Measurements from ENCODE around the gene EXOC6B.

The EXOC6B gene

GRCh38 chr2:72136331-72136730 lies 689.5 kb downstream of the EXOC6B start:
- no peak for DNase-seq (ENCODE audit: low read depth in 3 of 3)

DNA sequence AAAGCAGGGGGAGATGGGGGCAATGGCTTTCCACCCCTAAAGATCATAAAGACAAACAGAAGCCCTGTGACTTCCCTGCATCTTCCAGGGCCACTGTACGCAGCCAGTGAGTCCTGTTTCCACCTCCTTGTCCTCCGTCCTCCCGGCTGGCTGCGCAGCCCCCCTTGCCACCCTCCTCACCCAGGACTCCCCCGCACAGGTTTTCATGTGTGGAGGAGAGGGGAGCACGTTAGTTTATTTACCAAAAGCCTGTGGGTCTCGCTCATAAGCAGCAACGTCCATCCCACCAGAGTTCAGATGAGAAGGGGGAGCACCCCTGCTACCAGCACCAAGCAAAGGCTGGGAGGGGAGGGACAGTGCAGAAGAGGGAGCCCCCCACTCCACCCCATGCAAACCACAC lies 689.9 kb downstream of the EXOC6B start:
- no peak for DNase-seq (ENCODE audit: low read depth in 3 of 3)

- DNase-seq (ENCODE audit: low read depth in 3 of 3) = no peak
These were observed 690.6 kb downstream of the EXOC6B start for GRCh38 chr2:72134997-72135800.

- no peak for DNase-seq (ENCODE audit: low read depth in 3 of 3)
These were observed 691.3 kb downstream of the EXOC6B start for GRCh38 chr2:72134408-72134996.

- DNase-seq (ENCODE audit: low read depth in 3 of 3) = no peak
These were observed 692.0 kb downstream of the EXOC6B start for GRCh38 chr2:72133721-72134407.

DNA sequence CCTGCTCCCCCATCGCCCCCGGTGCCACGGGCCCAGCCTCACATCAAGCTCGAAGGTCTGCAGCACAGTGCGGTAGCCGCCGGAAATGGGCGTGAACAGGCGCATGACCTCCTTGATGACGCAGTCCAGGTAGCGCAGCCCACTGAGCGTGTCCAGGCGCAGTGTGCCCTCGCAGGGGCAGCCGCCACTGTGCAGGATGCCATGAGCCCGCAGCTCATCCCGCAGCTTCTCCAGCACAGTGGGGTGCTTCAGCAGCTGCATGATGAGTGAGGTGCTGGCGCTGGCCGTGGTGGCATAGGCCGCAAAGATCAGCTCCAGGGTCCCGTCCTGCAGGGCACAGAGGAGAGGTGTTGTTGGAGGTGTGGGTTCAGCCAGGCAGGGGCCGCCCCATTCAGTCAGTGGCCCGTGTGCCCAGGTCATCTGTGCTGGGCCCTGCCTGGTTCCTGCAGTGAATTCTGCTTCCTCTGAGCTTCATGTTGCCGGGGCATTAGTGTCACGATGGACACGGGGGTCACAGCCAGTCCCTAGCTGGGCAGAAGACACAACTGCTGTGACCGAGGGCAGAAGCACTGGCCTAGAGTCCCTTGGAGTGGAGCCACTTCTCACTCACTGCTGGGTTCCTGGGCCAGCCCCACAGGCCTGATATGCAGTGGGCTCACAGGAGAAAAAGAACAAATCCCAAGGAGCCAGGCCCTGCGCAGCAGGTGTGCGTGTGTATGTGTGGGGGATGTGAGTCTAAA lies 692.7 kb downstream of the EXOC6B start:
- no peak for DNase-seq (ENCODE audit: low read depth in 3 of 3)

DNA sequence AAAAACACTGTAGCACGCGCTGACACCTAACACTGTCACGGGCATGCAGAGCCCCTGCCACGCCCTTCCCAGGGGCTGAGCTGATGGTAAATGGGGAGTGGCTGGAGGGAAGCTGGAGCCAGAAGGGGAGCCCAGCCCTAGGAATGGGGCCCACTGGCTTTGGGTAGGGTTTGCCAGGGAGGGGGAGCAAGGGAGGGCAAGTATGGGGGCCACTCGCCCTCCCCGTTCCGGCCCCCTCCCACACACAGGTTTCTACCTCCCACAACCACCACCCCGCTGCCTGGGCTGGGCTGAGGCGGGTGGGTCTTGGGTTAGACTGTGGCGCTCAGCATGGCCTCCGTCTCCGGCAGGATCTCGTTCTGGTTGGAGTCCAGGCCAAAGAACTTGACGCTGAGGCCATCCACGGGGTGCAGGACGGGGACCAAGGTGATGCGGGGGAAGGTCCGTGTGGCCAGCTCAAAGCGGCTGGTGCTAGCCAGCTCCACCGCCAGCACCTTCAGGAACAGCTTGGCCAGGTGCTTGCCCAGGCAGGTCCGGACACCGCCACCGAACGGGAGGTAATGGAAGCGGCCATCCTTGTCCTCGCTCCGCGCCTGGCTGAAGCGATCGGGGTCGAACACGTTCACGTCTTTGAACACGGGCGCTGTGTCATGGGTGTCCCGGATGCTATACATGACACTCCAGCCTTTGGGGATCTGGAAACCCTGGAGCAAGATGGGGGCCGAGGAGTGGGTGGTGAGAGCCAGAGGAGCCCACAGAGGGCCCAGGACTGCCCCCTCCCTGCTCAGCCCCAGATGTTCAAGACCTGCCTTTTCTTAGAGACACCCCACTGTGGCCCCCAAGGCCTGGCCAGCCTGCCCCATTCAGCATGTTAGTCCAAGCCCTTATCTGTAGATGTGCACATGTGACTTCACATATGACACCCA lies 693.7 kb downstream of the EXOC6B start:
- no peak for DNase-seq (ENCODE audit: low read depth in 3 of 3)

DNA sequence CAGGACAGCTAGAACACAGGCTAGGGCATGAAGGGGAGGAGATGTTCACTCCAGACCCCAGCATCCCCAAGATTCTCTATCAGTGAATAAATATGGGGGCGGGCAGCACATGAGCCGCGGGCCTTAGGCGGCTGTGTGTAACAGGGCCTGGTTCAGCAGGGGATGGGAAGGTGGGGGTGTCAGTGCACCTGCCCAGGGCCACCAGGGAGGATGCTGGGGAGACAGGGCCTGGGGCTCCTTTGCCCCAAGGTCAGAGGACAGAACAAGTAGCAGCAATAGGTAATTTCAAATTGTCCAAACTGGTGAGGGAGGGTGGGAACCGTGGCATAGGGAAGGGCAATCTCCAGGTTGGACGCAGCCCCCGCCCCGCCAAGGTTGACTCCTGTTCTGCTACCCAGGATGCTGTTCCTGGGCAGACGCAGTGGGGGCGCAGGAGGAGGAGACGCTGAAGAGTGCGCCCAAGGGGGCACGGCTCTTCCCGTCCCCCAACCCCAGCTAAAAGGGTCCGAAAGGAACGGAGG lies 694.4 kb downstream of the EXOC6B start:
- no peak for DNase-seq (ENCODE audit: low read depth in 3 of 3)

DNA sequence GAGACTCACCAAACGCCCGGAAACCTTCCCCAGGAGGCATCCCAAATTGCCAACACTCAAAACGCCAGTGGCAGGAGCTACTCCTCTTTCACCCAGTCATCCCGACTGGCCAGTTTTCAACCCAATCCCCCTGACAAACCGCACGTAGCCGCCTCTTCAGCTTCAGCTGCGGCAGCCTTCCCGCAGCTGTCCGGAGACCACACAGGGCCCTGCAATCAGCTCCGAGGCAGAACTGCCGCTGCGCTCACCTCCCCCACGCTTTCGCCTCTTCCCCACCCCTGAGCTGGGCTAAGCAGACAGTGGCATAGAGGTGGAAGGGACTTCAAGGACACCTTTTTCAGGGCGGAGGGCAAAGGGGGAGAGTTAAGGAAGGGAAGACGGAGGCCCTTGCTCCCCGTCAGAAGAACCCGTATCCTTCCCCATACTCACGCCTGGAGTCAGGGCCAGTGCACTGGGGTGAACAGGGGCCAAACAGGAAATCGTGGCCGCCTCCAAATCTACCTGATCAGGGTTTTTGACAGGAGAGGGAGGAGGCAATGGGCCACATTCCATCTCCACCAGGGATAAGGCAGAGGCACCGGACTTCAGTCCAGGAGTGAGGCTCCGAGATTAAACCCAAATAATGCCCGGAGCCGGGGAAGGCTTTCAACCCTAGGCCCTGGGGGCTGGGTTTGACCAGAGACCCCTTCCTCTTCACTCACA lies 695.0 kb downstream of the EXOC6B start:
- DNase-seq (ENCODE audit: low read depth in 3 of 3) = no peak

GRCh38 chr2:72129681-72130340 lies 696.0 kb downstream of the EXOC6B start:
- no peak for DNase-seq (ENCODE audit: low read depth in 3 of 3)

DNA sequence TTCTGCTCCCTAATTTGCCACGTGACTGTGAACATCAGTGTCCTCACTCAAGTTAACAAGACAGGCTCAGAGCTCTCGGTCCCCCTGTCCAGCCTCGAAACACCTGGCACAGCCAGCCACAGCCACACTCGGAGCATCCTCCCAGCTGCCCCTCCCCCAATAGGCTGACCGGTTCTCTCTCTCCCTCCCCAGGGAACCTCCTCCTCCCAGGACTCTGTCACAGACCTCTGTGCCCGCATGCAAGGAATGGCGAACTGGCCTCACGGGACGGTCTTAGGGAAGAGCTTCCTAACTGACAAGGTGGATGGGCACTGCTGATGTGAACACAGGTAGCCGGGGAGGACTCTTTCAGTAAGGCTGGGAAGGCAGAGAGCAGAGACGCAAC lies 697.0 kb downstream of the EXOC6B start:
- DNase-seq (ENCODE audit: low read depth in 3 of 3) = no peak

DNA sequence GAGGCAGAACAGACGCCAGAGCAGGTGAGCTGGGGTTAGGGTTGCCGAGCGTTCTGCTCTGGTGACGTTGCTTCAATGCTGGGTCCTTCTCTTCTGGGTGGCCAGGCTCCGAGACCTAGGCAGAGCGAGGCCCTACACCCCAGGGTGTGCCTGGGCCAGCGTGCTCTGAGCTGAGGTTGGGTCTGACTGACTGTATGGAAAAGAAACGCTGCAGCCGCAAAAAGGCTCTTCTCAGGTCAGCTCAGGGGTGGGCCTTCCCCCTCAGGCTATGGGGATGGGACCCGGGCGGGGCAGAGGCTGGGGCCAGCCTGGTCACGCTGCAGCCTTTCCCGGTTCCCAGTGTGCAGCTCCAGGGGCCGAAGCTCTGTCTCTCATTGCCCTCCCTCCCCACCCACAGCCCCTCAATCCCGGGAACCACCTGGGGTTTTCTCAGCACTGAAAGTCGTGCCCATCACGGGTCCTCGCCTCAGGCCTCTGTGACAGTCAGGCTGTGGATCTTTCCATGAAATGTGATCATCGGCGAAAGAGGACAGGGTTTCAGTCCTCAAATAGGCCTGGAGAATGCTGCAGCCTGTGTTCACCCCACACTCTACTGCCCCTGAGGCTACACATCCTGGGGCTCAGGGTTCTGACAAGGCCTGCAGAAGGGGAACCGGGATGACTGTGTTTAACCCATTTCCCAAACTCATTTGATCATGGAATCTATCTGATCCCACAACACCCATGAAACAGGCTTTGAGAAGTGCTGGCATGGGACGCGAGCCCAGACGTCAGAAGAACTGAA lies 697.6 kb downstream of the EXOC6B start:
- DNase-seq (ENCODE audit: low read depth in 3 of 3) = no peak

- DNase-seq (ENCODE audit: low read depth in 3 of 3) = no peak
These were observed 698.3 kb downstream of the EXOC6B start for GRCh38 chr2:72127401-72128058.

GRCh38 chr2:72126186-72127100 lies 699.4 kb downstream of the EXOC6B start:
- no peak for DNase-seq (ENCODE audit: low read depth in 3 of 3)
